ENCODE data around the gene SPTLC3.

SPTLC3 gene

DNA sequence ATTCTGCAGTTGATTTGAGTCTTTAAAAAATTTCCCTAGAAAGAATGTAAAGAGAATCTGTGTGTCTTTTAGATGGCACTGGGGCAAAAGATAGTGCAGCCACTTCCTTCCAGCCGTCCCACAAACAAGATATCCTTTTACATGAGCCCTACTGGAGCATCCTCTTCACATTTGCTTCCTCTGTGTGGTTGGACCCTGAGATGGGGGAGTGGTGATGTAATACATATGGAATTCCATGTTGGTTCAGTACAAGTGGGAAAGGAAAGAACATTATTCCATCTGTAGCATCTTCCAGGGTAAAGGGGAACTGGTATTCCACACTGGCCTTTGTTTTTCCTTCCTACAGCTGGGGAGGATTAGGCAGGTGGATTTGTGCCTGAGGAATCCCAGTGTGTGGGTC lies 133.4 kb downstream of the SPTLC3 start:
- no peak for DNase-seq

DNA sequence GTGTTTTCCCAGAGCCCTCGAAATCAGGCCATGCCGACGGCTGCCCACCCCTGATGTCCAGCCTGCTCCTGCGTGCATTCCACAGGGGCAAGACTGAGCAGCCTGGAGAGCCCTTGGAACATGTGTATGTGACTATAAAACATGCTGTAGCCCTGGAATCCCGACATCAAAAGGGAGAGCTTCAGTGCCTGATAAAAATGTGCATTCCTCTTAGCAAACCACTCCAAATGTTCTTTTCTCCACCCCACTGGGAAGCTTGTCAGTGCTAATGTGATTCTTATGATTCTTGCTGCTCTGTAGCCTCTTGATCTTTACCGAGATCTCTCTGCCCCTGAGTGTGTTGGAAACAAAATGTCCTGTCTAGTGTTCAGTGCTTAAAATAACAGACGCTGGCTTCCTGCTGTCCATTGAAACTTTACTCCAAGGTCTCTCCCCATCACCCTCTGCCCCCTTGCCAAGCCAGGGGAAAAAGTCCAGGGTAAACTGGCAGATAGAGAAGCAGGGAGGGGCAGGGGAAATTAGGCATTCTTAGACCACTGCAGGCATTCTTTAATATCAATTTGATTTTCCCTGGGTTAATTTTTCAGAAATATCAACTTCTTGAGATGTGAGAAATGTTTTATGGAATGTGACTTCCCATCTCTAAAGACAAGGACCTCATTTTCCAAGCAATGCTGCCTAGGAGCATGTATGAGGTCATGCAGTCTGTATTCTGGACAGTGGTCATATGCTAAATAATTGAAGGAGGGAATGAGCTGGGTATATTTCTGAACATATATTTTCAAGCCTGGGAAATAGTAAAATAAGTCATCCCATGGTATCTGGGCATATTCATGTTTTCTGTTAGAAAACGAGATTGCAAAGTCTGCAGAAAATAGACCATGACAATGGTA lies 138.5 kb downstream of the SPTLC3 start:
- DNase-seq, result no peak

DNA sequence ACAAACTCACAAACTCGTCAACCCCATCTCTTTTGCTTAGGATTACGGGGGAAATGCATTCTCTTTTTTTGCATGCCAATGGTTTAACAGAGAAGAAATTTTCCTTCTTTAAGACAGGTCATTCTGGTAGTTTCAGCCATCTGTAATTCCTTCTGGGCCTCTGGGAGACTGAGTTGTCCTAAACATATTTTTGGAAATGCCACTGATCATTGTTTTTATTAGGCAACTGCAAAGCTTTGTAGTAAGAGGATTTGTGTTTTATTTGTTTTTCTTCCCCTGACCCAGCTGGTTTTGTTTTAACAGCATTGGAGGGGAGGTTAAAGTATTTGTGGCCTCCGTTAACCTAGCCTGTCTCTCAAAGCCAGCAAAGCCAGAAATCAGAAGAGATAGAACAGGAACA lies 139.2 kb downstream of the SPTLC3 start:
- DNase-seq, result no peak

DNA sequence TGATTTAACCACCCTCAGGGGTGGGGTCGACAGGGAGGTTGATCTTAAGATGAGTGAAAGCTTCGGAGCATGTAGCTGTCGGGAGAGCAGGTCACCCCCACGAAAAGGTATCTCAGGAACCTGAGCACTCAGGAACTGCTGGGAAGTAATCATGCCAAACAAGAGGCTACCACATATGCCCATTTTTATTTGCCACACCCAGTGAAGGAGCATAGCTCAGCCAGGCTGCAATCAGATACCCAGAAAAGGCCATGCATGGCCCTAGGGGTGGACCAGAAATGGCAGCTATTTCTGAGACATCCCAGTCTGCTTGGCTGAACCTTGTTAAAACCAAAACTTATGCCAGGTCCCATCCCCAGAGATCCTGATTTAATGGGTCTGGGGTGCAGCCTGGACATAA lies 139.6 kb downstream of the SPTLC3 start:
- no peak for DNase-seq

DNA sequence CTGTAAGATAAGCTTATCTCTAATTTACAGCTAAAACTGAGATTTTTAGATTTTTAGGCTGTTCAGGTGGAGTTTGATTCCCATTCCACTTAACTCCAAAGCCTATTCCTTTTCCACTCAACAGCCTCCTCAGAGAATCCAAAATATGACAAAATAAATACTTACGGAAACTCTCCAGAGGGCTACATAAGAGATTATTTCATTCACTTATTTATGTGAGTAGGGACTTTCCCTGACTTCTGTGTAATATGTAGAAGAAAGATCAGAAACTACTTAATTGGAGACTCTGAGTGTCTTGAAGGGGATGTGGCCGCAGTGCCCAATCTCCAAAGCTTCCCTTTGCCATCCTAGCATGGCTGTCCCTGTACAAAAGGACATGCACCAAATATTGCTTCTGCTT lies 140.2 kb downstream of the SPTLC3 start:
- no peak for DNase-seq

DNA sequence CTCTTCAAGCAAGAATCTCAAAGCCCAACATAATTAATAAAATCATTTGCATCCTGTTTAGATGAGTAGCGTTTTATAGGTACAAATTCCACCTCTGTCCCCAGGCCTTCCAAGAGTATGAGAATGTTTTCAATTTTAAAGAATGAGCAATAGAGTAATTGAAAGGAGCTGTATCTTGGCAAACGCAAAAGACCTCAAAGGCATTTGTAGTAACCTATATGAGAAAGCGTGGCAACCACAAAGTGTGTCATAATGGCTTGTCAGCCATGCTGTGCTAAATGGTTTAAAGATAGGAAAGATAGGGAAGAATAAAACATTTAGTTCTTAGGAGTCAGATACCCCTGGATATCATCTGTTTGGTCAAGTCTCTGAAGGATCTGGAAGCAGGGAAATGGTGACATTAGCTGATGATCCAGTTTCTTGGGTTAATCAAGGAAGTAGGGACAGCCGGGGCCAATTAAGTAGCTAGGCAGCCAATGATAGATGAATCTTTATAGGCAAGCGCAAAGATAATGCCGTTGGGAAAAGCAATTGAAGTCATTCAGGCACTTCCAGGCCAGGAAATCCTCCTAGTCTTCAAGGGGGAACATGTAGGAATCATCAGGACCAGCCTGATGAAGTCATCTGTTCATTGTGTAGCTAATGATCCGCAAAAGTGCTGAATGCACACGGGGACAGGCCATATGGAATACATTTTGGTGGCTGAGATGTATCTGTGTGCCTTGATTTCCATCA lies 140.8 kb downstream of the SPTLC3 start:
- DNase-seq, result no peak

DNA sequence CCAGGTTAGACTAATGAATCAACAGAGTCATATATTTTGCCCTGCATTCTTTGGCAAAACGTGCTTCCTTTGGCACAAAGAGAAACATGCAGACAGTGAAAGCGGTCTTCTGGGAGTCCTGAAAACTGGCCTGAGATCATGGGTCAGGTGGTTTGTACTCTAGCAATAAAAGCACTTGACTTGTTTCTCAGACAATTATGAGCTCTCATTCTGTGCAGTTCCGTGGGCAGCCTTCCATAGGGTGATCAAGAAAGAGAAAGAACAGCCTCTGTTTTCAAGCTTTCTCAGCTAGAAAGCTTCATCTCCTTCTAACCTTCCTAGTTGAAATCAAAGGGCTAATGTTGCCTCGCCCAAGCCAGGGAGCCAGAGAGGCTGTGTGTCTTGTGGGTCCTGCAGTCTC lies 149.6 kb downstream of the SPTLC3 start:
- no peak for DNase-seq

DNA sequence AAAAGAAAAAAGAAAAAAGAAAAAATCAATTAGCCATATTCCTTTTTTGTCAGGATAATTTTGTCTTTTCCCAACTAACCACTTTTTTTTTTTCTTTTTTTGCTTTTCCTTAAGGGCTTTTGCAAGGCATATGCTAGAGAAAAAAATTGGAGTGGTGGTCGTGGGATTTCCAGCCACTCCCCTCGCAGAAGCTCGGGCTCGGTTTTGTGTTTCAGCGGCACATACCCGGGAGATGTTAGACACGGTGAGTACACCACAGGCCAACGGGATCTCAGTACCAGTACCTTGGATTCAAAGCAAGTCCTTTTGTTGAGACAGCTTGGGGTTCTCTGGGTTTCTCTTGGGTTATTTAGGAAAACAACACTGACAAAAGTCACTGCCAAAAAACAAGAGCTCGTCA lies 151.1 kb downstream of the SPTLC3 start:
- DNase-seq, result no peak

DNA sequence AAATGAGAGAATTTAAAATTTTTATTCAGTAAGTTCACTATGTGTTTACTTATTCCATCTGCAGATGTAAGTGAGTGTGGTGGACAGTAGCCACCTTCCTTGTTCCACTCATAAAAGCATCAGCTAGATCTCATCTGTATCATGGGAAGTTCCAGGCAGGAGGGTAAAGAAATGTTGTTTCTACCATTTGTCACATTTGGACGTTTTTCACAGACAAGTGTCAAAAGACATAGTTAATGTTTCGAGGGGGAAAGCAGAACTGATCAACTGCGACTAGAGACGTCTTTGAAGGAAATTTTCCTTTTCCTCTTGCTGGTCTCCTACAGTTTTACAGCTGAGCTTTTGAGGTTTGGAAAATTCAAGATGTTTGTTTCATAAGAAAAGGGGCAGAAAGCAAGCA lies 156.4 kb downstream of the SPTLC3 start:
- DNase-seq, result no peak

DNA sequence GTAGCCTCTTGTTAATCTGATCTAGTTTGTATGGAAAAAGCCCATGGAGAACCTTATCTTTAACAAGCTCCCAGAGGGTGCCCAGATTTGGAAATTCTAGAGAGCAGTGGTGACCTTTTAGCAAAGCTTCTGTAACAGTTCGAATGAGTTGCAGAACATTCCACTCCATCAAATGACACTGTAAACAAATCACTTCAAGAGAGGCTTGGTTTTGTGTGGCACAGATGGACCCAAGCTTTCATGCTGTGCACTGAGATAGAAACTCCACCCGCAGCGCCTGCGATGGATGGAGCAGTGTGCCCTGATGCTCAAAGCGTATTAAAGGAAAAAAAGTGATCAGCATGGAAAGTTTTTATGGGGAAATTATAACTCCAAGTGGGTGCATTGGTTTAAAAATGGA lies 157.2 kb downstream of the SPTLC3 start:
- no peak for DNase-seq

DNA sequence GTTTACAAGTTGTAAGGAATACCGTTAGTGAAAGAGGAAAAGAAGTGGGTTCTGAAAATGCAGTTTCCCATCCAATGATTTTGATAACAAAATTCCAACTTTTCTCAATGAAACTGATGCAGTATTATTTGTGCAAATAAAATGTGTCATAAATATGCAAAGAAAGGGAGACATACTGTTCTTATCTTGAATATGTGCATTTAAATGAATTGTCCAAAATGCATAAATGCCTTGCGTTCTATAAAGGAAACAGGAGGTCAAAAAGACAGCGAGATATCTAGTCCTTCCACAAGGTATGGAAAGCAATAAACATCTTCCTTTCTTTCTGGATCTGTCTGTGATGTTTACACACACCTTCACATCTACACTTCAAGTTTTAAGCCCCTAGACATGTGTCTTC lies 157.7 kb downstream of the SPTLC3 start:
- no peak for DNase-seq

DNA sequence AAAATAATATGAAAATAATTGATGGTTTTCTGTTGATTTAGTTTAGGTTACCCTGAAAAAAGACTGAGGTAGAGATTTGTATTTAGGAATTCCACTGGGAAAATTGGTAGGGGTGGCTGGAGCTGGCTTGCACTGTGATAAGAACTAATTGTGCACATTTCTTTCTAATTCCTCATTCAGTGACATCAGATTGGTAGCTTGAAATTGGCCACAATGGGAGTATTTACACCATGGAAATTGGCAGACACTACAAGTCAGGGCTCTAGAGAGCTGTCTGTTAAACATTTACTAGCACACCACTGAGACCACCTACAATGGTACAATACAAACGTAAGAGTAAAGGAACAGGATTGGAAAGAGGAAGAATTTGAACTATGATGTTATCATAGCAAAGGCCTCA lies 160.3 kb downstream of the SPTLC3 start:
- DNase-seq, result no peak

DNA sequence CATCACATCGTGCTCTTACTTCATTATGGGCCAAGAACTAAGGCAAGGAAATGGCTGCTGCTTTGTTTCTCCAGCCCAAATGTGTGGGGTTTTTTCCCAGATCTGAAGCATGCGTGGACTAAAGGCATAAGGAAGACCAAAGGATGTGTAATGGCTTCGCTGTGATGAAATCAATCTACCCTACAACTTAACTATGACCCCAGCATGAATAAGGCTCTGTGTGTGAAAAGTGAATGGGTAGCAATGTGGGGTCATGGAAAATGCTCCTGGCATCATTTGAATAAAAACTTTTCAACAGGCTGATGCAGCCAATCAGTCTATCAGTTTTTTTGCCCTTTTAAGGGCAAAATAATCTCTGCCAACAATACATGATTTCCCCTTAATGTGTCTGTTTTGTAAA lies 162.0 kb downstream of the SPTLC3 start:
- DNase-seq, result no peak

DNA sequence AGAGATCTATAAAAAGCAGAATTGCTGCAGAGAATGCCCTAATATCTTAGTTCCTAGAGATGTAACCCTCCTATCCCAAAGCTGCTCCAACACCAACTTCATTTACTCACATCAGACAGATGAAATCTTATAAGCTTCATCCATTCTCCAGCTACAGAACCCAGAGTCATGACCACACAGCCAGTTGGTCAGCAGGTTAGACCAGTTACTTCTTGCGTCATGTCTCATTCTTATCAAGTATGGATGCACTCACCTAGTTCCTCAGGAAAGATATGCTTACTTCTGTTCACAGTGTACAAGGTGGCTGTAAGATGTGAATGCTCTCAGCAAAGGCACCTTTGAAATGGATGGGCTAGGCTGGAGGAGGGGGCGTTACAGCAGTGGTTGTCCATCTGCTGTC lies 164.4 kb downstream of the SPTLC3 start:
- DNase-seq, result no peak

DNA sequence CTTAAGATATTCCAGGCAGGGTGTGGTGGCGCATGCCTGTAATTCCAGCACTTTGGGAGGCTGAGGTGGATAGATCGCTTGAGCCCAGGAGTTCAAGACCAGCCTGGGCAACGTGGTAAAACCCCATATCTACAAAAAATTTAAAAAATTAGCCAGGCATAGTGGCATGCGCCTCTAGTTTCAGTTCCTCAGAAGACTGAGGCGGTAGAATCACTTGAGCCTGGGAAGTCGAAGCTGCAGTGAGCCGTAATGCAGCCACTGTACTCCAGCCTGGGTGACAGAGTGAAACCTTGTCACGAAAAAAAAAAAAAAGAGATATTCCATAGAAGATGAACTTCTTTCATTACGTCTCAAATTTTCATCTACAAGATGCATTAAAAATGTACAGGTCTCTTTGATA lies 165.6 kb downstream of the SPTLC3 start:
- DNase-seq, result no peak

DNA sequence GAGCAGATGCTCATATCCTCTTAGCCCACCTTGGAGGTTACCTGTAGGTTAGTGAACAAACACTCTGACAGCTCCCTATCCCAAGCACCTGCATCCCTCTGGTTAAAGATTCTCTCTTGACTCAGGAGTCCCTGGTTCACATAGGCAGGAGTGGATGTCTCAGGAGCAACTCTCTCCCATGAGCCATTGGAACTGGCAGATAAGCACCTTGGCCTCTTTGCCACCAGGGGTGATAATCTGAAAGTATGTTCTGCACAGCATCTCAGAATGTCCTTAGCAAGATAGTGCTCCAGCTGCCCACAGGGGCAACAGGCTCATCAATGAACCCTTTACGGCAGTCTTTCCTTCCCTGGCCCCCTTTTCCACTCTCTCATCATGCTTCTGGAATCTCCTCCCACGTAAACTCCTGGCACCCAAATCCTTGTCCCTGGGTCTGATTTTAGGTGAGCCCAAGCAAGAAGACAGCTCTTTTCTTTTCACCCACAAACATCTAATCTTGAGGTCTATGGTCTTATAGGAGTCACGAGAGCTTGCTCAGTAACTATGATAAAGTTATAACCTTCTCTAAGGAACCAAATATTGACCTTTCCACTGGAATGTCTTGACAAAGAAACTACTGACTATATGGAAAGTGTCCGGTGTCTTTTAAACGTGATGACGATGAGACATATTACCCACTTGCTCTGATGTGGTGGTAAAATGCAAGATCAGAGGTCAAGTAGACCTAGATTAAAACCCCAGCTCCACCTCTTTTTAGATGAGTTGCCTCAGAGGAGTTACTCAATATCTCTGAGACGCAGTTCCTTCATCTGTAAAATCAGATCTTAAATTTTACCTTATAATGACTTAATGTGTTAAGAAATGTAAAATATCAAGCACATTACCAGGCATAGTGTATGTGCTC lies 172.5 kb downstream of the SPTLC3 start:
- no peak for DNase-seq

DNA sequence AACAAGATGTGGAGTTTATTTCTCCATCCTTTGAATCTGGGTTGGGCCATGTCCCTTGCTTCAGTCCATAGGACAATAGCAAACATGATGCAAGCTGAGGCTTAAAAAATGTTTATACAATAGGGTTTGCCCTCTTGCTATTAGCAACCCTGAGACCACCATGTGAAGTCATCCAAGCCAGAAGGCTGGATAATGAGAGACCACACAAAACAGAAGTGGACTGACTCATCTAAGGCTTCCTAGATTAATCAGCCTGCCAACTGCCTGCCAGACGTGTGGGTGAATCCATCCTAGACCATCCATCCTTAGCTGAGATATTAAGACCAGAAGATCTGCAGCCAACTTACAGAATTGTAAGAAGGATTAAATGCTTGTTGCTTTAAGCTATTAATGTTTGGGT lies 174.2 kb downstream of the SPTLC3 start:
- no peak for DNase-seq

DNA sequence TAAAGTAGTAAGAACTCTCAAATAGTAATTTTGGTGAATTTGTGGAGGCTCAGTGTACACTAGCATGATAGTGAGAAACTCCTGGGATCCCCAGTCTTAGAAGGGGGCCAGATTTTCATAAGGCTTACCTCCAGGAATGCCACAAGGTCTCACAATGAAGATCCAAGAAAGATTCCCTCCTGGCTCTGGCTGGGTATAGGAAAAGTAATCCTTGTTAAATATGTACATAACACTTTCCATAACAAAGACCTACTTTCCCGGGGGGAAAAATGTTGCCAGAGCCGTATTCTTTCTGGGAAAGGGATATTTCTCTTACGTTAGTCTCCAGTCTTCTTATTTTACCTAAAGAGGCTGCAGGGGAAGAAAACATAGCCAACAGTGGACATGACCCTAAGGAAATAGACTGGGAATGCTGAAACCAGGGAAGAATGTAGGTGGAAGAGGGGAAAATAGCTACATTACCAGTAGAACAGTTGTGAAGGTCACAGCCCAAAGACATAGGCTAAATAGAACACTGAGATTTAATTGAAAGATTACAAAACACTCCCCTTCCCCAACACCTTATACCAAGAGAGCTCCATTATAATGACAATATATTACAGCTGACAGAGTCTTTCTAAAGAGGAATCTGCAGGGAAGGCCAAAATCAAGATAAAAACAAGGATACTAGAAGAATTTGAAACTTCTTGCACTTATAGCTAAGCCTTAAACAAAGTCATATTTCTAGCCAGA lies 177.4 kb downstream of the SPTLC3 start:
- no peak for DNase-seq

DNA sequence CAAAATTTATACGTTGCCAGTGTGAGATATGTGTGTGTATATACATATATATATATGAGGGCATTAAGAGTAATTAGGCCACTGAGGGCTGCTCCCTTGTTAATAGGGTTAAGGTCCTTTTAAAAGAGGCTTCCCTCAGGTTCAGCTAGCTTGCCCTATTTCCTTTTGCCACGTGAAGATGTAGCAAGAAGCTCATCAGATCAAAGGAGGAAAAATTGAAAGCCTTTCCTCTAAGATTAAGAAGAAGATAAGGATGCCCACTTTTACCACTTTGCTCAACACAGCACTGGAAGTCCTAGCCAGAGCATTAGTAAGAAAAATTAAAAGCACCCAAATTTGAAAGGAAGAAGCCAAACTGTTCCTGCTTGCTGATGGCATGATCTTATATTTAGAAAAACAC lies 179.1 kb downstream of the SPTLC3 start:
- DNase-seq, result no peak

DNA sequence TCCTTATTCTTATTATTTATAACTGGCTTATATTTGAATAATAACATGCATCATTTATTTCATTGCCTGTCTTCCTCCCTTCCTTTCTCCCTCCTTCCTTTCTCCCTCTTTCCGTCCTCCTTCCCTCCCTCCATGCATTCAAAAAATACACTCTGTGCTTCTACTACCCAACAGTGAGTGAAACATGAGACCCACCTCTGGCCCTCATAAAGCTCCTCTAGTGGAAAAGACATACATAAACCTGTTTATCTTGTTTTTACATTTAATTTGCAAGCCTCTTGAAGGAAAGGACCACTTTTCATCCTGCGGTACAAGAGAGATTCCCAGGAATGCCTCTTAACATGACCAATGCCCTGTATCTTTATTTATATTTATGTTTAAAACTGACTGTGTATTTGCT lies 190.5 kb downstream of the SPTLC3 start:
- no peak for DNase-seq

DNA sequence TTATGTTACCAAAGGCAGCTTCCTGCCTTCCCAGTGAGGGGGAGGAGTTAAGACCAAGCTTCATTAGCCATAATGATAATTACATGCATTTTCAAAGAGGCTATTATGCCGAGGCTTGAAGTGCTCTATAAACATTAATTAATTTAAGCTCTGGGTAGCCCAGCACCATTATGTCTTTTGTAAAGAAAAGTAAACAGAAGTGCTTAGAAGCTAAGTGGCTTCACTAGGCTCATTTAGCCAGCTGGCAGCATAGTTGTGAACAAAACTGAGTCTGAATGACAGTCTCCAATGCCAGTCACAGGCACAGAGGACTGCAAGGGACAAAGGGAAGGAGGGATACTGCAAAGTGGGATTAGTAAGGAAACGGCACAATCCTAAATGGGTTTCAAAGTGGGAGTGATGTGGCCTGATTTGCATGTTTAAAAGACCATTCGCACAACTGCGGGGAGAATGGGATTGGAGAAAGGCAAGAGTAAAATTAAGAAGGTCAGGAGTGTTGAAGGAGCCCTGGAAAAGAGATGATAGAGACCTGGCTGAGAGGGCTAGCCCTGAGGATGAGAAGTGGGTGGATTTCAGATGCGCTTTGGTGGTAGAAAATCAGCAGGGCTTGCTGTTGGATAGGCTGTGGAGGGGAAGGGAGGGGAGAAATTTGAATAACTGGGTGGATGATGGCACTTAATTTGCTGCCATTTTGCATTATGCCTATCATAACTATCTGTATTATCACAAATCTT lies 192.2 kb downstream of the SPTLC3 start:
- DNase-seq, result no peak

DNA sequence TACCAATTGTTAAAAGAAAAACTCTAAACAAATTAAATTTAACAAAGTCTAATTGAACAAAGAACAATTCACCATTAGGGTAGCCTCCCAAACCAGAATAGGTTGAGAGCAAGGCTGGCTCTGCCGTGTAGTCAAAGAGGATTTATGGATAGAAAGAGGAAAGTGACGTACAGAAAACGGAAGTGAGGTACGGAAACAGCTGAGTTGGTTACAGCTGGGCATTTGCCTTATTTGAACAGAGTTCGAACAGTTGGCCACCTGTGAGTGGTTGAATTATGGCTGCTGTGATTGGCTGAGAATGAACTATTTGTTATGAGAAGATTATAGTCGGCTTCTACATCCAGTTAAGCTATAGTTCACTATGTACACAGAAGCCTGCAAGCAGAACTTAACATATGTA lies 193.8 kb downstream of the SPTLC3 start:
- DNase-seq, result no peak
